VCaP (cell line): ENCODE results near the gene BBS9.

Experiments
- H3K27ac ChIP-seq: fragments of 450-650 bp; 2 replicates; pipeline ENCODE4 v1.5.1; 2017
- TF ChIP-seq, protein P1 (sequence below): fragments of 450-650 bp; conservative IDR thresholded peaks from 2 replicates; pipeline ENCODE4 v1.5.1; 2017; ENCODE audit warnings: mild to moderate bottlenecking, moderate library complexity

BBS9 gene

DNA sequence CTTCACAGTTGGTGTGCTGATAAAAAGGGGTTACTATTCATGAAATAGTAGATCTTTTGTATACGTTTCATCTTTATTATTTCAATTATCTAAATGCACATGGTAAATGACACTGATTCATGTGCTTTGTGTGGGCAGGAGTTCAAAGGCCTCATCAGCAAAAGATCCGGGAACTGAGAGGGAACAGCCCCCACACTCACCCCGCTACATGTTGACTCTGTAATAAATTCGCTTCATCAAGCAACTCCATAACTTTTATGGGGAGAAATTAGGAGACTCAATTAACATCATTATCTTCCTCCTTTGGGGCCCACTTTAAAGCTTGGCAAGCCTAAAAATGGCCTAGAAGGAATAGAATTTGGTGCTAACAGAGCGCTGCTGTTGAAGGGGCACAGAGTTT, 525.3 kb downstream of the BBS9 start:
- TF ChIP-seq, protein P1, sequence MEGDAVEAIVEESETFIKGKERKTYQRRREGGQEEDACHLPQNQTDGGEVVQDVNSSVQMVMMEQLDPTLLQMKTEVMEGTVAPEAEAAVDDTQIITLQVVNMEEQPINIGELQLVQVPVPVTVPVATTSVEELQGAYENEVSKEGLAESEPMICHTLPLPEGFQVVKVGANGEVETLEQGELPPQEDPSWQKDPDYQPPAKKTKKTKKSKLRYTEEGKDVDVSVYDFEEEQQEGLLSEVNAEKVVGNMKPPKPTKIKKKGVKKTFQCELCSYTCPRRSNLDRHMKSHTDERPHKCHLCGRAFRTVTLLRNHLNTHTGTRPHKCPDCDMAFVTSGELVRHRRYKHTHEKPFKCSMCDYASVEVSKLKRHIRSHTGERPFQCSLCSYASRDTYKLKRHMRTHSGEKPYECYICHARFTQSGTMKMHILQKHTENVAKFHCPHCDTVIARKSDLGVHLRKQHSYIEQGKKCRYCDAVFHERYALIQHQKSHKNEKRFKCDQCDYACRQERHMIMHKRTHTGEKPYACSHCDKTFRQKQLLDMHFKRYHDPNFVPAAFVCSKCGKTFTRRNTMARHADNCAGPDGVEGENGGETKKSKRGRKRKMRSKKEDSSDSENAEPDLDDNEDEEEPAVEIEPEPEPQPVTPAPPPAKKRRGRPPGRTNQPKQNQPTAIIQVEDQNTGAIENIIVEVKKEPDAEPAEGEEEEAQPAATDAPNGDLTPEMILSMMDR, result no peak
- H3K27ac ChIP-seq, result no peak overlapping the region
